Ovary (tissue), 3 donors: Measurements from ENCODE around the gene RCOR2.

Experiments
- CTCF ChIP-seq, 3 donors: fragments of 450-650 bp in 2 of 3; fragments of 200-600 bp in 1 of 3; IDR thresholded peaks; one replicate each; pipeline versions ENCODE4 v1.5.1 to v1.8.0; 2016 to 2022; ENCODE audit warnings: antibody characterized with exemption in 3 of 3, mild to moderate bottlenecking in 1 of 3
- POLR2A ChIP-seq: fragments of 450-650 bp; IDR thresholded peaks from one replicate; pipeline ENCODE4 v1.6.1; 2017; ENCODE audit warnings: antibody characterized with exemption, mild to moderate bottlenecking, moderate library complexity
- donor health status: DM: no; HTN: no; CAD: no.

- TF ChIP-seq CTCF (IDR thresholded peaks at IDR 0.05), result no peak
- no peak for TF ChIP-seq POLR2A
Observed at GRCh38 chr11:63901660-63902059, 15.3 kb downstream of the RCOR2 start.
